HG03060 (cell line): ENCODE measurements around the gene PDLIM5.

Experiments used
- ATAC-seq: cut with Tn5 transposase; IDR thresholded peaks from one replicate; pipeline ENCODE4 v1.9.1; 2021; ENCODE audit warnings: low read depth, moderate number of reproducible peaks; ENCODE audit not compliant: unreplicated experiment

Gene PDLIM5

DNA sequence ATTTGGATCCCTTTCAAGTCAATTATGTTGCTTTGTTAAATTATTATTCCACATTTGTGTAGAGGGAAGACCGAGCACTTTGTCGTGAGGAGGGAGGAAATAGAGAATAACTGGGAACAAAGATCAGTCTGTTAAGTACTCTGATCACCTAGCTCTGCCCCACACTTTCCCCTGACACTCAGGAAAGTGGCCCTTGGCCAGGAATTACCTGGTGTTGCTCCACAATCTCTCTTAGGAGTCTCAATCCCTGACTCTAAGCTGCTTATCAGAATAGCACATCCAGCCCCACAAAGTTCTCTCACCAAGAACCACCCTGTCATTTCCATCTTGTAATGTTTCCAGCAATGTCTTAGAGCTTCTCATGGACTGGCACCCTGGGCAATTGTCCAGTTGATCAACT, 222.2 kb downstream of the PDLIM5 start:
- no peak for ATAC-seq

DNA sequence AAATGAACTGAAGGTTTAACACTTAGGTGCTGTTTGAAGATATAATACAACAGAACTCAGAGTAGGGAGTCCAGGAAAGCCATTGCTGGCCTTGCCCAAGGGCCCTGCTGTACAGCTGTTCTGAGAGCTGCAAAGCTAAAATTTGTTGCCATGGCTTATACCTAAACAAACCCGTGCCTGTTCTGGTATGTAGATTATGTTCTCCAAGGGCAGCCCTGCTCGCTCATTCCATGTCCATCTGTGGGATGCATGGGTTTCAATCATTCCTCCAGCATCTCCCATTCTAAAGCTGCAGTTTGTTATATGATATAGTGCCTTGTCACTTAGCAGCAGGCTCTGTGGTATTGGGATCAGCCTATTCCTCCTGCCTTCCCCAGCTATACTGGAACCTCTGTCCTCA, 225.2 kb downstream of the PDLIM5 start:
- no peak for ATAC-seq

DNA sequence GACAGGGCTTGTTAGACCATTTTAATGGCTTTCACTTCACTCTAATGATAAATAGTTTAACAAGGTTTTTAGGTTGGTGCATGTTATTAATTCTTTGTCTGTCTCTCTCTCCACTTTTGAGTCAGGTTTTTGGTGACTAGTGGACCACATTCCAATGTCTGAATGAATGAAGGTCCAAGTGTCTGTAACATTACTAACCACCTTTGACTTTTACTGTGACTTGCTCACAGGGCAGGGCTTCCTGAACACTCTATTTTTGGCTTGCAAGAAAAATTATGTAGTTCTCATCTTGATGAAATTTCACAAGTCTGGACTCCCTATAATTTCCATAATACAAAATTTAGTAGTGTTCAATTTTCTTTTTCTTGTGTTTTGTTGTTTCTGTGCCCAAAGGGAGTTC, 227.2 kb downstream of the PDLIM5 start:
- ATAC-seq: no peak

DNA sequence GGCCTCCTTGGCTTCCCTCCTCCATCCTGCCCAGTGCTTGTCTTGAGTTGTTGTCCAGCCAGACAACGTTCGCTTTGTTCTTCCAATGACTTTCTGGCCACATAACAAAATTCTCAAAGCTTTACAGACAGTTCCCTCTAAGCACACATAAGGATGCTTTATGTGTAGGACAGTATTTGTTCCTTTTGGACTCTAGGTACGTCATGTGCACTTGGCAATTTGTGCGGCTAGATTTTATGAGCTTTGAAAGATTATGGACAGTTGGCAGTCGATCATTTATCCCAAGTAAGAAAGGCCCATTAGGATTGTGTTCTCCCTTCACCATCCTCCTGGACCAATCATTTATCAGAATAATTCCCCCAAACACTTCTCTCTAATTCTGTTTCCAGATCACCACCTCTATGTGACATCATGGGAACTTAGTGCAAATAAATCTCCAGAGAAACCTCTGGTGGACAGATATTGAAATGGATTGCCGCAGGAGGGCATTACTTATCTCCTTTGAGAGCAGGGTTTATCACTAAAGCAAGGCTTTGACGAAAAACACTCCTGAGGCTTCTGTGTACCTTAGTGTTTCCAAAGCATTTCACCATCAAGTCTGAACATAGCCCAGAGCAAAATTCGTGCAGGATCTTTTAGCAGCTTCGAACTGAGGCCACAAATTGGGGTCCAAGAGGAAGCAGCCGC, 228.6 kb downstream of the PDLIM5 start:
- no peak for ATAC-seq

DNA sequence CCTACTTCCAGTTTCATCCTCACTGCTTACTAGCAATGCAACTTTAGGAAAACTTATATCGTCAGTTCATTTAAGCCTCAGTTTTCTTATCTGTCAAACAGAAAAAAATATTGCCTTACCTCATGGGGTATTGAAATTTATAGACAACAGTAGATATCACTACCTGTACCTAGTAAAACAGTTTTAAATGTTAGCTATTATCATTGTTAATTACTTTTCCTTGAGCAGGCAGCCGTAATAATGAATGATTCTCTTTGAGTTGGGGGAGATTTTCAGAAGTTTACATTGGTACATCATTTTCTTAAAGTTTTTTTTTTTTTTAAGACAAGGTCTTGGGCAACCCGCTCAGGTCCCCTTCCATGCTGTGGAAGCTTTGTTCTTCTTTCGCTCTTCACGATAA, 234.3 kb downstream of the PDLIM5 start:
- ATAC-seq: no peak

DNA sequence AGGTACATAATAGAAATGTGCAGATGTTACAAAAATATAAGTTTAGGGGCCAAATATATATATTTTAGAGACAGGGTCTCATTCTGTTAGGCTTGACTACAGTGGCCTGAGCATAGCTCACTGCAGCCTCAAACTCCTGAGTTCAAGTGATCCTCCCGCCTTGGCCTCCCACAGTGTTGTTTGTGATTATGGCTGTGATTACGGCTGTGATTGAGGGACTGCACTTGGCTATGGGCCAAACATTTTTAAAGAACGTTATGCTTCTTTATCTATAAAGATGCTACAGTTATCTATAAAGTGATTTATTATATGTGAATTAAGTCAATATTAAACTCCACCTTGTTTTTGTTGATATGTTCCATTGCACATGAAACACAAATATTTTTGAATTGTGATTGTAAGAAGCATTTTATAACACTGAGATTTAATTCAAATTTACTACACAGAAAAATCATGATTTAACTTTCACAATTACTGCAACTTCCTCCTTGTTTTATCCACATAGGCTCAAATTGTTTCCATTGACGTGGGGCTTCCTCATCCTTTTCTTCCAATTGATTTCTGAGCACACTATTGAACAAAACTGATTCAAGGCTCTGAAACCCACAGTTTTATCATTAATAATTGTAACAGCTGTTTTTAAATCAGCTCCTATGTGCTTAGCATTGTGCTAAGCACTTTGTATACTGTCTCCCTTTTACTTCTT, 237.6 kb downstream of the PDLIM5 start:
- ATAC-seq: no peak

DNA sequence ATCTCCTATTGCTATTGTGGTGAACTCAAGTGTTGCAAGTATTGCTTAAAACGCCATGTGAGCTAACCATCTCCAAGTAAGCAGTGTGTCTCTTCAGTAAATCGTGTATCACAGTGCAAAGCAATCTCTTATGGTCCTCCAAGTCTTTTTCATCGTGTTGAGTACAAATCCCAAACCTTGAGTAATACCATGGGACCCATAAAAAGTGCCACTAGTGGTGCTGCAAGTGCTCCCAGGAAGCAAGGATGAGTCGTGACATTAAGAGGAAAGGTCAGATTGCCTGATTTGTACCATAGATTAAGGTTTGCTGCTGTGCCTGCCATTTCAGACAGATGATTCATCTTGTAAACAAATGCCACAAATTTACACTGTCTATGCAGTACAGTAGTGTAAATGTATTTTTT, 239.1 kb downstream of the PDLIM5 start:
- ATAC-seq: no peak

DNA sequence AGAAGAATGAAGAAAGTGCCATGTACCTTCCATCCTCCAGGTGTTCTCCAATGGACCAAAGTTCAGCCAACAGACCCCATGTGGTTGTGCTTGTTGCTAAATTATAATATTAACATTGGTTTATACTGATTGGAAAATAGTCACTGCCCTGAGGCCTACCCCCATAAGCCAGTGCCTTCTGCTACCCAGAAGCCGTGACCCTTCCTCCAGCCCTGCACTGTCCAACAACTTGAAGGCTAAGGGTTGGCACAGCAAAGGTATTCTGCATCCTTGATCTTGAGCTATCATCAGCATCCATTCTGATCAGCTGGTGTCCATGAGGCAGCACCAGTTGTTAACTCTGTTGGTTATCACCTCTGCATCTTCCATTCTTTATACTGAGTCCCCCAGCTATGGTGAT, 239.8 kb downstream of the PDLIM5 start:
- ATAC-seq: no peak

DNA sequence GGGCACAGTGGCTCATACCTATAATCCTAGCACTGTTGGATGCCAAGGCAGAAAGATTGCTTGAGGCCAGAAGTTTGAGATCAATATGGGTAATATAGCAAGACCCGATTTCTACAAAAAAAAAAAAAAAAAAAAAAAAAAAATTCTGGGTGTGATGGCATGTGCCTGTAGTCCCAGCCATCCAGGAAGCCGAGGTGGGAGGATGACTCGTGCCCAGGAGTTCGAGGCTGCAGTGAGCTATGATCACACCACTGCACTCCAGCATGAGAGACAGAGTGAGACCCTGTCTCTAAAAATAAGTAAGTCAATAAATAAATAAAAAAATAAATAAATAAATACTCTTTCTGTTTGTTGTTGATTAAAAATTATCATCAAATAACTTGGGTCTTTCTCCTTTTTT, 243.6 kb downstream of the PDLIM5 start:
- ATAC-seq: no peak

DNA sequence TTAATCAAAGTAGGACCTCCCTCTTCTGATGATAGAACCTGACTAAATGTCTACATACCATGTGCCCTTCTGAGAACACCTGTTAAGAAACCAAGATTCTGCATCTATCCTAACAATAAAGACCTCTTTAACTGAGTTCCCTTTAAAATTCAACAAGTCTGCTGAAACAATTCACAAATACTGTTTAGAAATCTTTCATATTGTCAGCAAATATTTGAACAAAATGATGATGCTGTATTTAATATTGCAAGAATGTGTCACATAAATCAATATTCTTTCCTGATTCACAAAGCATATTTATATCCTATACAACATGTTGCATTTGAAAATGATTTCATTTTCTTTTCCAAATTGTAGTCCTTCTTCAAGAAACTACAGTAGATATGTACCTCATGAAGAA, 246.4 kb downstream of the PDLIM5 start:
- ATAC-seq: no peak

DNA sequence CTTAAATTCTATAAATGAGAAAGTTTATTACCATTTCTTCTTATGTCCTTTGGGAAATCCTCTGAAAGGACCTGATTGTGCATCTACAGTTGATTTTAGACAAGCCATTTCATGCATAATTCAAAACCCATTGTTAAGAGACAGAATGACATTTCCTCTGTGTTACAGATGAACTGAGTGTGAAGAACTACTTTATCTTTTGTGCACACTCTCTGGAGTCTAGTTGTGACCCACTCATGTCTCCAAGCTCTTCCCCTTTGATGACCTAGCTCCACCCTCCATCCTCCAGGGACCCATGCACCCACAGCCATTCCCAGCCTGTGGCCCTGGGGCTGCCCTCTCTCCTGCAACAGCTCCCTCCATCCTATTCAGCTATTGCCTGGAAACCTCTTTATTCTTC, 248.6 kb downstream of the PDLIM5 start:
- ATAC-seq: no peak

DNA sequence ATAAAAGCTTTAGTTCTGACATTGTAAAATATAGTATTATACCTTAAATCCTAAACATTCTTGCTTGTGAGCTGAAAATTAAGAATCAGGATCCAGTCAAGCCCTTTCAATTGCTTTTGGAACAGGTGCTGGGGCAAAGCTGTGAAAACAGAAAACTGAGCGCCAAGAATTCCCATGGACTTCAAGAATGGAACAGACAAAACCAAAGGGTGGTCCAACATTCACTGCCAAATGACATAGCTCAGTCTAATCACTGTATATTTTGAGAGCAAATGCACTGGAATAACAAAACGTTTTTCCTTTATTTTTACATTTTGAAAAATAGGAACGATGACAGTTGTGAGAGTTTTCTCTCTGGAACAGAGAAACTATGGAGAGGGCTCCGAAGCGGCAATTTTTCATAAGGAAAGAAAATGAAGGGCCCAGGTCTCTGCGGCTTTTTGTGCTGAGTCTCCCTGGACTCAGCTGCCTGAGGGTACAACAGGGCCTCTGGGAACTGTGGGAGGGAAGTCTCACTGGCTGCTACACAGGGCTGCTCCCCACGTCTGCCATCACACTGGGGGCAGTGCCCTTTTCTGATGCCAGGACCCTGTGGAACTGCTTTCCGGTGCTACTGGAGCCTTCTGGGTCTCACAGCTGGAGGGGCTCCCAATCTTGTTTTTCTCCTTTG, 250.0 kb downstream of the PDLIM5 start:
- ATAC-seq: no peak

DNA sequence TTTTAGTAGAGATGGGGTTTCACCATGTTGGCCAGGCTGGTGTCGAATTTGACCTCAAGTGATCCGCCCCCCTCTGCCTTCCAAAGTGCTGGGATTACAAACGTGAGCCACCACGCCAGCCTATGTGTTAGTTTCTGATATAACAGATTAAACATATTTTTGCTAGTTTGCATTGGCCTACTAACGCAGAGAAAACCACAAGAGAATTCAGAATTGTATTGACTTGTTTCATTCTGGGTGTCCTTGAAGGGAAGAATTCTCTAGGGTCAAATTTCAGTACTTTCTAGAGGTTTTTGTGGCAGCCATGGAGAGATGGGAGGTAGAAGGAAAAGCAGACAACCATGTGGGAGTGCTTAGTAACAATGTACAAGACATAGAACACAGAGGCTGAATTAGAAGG, 259.9 kb downstream of the PDLIM5 start:
- ATAC-seq: no peak

DNA sequence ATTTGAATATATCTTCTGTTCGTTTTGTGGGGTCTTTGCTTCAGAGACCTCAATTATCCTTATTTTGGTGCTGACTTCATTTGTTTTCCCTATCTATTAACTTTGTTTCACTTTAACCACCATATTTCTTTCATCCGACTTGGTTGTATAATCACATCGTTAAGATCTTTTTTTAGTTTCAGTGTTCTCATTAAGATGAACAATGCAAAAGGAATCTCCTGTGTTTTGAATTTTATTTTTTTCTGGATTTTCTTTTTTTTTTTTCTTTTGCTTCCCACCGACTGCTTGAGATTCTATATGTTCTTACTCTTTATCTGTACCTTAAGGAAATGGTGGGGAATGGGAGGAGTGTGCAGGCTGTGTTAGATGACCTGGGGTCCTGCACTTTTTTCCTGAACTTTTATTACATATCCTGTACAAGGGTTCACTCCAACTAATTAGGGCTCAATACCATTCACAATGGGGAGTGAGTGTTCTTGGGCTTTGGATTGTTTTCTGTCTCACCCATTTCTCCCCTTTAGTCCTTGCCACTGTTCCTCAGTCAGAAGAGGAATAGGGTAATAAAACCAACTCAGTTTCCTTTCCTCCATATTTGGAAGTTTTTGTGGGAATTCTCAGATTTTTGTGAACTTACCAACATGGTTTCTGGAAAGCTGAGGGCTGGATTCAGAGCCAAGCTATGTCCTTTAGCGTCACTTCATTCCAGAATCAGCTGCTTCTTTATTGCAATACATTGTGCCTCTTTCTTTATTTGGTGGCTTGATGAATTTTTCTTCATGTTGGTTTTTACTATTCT, 262.8 kb downstream of the PDLIM5 start:
- ATAC-seq: no peak

DNA sequence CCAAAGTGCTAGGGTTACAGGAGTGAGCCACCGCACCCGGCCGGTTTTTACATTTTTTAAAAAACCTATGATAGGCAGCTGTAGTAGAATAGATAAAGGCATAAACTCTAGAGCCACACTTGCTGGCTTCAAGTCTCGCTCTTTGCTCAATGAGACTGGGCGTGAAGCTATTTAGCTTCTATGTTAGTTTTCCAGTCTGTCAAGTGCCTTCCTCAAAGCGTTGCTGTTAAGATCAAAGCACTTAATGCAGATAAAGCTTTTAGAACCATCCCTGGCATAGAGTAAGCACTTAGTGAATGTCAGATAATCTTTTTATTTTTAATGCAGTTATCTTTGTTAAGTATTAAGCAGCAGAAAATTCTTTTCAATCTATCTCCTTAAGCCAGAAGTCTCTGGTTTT, 264.0 kb downstream of the PDLIM5 start:
- ATAC-seq: no peak
